Stimulated activated CD4-positive, alpha-beta T cell treated with anti-CD3 and anti-CD28 coated beads, Interleukin-4, amount 100 ng/mL, for 48 hours (primary cell): Measurements from ENCODE around the gene APOL6.

Experiments used
- DNase-seq, 2 donors: peaks; one replicate each; pipeline ENCODE4 v3.0.0-alpha.2; 2020; ENCODE audit warnings: low read depth in 2 of 2

The APOL6 gene

GRCh38 chr22:35648066-35649025 lies at the start of gene APOL6:
Gene APOL6 (plus strand): TSS chr22:35648446. CDS start chr22:35656426, 7,980 bp downstream.
- DNase-seq = peak; percentile 33 to 56

- no peak for DNase-seq
These were observed 48.9 kb upstream of the APOL6 start for GRCh38 chr22:35599364-35599763.

GRCh38 chr22:35600476-35600875 lies 47.8 kb upstream of the APOL6 start:
- no peak for DNase-seq

- DNase-seq = no peak
These were observed 47.1 kb upstream of the APOL6 start for GRCh38 chr22:35601013-35601580.

- DNase-seq = no peak
These were observed 46.3 kb upstream of the APOL6 start for GRCh38 chr22:35601743-35602615.

- DNase-seq = peak; percentile 11 to 36
These were observed 43.5 kb upstream of the APOL6 start for GRCh38 chr22:35604621-35605368.

GRCh38 chr22:35605369-35605680 lies 42.9 kb upstream of the APOL6 start:
- no peak for DNase-seq

- DNase-seq = no peak
These were observed 42.3 kb upstream of the APOL6 start for GRCh38 chr22:35605851-35606481.

GRCh38 chr22:35606916-35607315 lies 41.3 kb upstream of the APOL6 start:
- no peak for DNase-seq

- no peak for DNase-seq
These were observed 40.2 kb upstream of the APOL6 start for GRCh38 chr22:35608088-35608487.

- DNase-seq = no peak
These were observed 39.0 kb upstream of the APOL6 start for GRCh38 chr22:35609261-35609660.

- no peak for DNase-seq
These were observed 38.5 kb upstream of the APOL6 start for GRCh38 chr22:35609761-35610160.

- no peak for DNase-seq
These were observed 37.5 kb upstream of the APOL6 start for GRCh38 chr22:35610741-35611140.

GRCh38 chr22:35611200-35611890 lies 36.9 kb upstream of the APOL6 start:
- DNase-seq = no peak

GRCh38 chr22:35611891-35612576 lies 36.2 kb upstream of the APOL6 start:
- no peak for DNase-seq

GRCh38 chr22:35612903-35613302 lies 35.3 kb upstream of the APOL6 start:
- DNase-seq = no peak

GRCh38 chr22:35614404-35614803 lies 33.8 kb upstream of the APOL6 start:
- no peak for DNase-seq

- no peak for DNase-seq
These were observed 33.1 kb upstream of the APOL6 start for GRCh38 chr22:35615156-35615555.

GRCh38 chr22:35616043-35616442 lies 32.2 kb upstream of the APOL6 start:
- DNase-seq = no peak
